Measurements from ENCODE around the gene KDM7A. TPM values are rescaled to one million over a fixed set of nuclear protein-coding genes. Genes with fewer than 3 reads are reported as not detected.

KDM7A gene
- polyA plus RNA-seq, 1 donor from 2014 or later, result 8.2 TPM

DNA sequence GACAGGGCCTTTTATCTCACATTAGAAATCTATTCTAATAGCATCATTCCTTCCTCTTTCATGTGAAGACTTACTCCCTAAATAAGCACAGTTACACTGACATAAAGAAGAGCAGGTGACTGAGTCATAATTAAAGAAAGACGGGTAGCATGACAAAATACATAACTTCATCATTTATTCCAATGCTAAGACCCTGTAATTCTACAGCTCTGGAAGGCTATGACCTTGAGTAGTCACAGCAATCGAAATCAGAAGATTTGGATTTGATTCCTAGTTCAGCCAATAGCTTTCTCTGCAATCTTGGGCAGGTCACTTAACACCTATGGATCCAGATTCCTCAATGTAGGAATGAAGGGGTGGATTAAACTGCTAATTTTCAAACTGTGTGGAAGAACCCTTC is 42.7 kb downstream of the KDM7A start:
- Histone ChIP-seq H3K27me3 (ENCODE audit: insufficient read depth, low read depth, low read length) (no peaks in the 10 kb centered on the region), H3K27ac (ENCODE audit: low read length) (no peak overlapping the region), H3K79me2 (replicated peaks; ENCODE audit: insufficient read depth, low read length) (peaks cover 7% of the 10 kb centered on the region), H2AFZ (ENCODE audit: low read depth, low read length) (no peak overlapping the region), H3K9ac (ENCODE audit: low read length) (no peak overlapping the region), H4K20me1 (ENCODE audit: insufficient read depth) (no peaks in the 10 kb centered on the region), H3F3A (ENCODE audit: insufficient read depth, low read length, poor library complexity, severe bottlenecking) (no peaks in the 10 kb centered on the region), H3K9me3 (ENCODE audit: low read length) (no peaks in the 10 kb centered on the region), H3K4me2 (ENCODE audit: low read length) (no peak overlapping the region), H3K4me3 (ENCODE audit: low read length) (no peak overlapping the region), H3K9me2 (ENCODE audit: insufficient read depth, low read length) (no peaks in the 10 kb centered on the region), H3K36me3 (ENCODE audit: insufficient read depth, low read length) (no peaks in the 10 kb centered on the region)
- TF ChIP-seq SMC3 (conservative IDR thresholded peaks at IDR 0.05; ENCODE audit: poor library complexity) (no peak), POLR2AphosphoS5 (IDR thresholded peaks at IDR 0.05) (no peak), REST (IDR thresholded peaks at IDR 0.05; ENCODE audit: borderline replicate concordance) (no peak), TAF1 (IDR thresholded peaks at IDR 0.05; ENCODE audit: low read depth) (no peak)

DNA sequence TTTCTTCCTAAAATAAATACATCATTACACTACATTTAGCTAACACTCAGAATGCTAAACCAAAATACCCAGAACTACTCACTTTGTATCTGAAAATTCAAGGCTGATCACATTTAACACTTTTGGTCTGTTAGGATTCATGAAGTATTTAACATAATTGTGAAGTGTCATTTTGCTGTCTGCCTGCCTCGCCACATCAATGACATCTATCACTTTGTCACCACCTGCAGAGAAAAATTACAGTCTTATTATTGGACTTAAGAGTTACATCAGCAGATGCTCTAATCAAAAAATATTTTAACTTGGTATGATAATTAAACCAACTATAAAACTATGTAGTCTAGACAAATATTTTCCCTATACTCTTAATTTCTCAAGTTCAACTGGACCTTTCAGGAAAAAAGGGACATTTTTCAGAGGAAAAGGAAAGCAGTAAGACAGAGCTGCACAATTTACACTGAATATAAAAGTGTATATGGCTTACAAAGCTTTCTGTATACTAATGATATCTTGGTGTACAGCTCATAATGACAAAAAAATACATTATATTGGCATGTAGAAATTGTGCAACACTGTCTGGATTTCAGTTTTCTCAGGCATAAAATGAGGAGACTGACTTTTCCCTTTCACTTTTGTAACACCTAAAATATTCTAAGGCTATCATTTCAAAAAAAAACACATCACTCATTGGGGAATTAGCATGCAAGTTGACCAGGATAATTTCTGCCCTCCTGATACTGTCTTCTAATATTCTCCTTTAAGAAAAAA is 49.2 kb downstream of the KDM7A start:
- Histone ChIP-seq H3K27me3 (ENCODE audit: insufficient read depth, low read depth, low read length) (no peaks in the 10 kb centered on the region), H2AFZ (ENCODE audit: low read depth, low read length) (no peak overlapping the region), H4K20me1 (ENCODE audit: insufficient read depth) (no peaks in the 10 kb centered on the region), H3K4me2 (ENCODE audit: low read length) (no peak overlapping the region), H3K27ac (ENCODE audit: low read length) (peak overlapping the region; percentile 36), H3K9me3 (ENCODE audit: low read length) (no peaks in the 10 kb centered on the region), H3K9me2 (ENCODE audit: insufficient read depth, low read length) (no peaks in the 10 kb centered on the region), H3F3A (ENCODE audit: insufficient read depth, low read length, poor library complexity, severe bottlenecking) (peaks cover 6% of the 10 kb centered on the region), H3K9ac (ENCODE audit: low read length) (no peak overlapping the region), H3K36me3 (ENCODE audit: insufficient read depth, low read length) (no peaks in the 10 kb centered on the region), H3K4me3 (ENCODE audit: low read length) (no peak overlapping the region), H3K79me2 (replicated peaks; ENCODE audit: insufficient read depth, low read length) (no peaks in the 10 kb centered on the region)
- TF ChIP-seq EZH2 (IDR thresholded peaks at IDR 0.05; ENCODE audit: borderline replicate concordance, insufficient read depth, low read length, poor library complexity, severe bottlenecking) (no peak), POLR2AphosphoS5 (IDR thresholded peaks at IDR 0.05) (peak; percentile 90), EP300 (conservative IDR thresholded peaks at IDR 0.05; ENCODE audit: poor library complexity, severe bottlenecking) (peak; percentile 98), MXI1 (conservative IDR thresholded peaks at IDR 0.05; ENCODE audit: poor library complexity, severe bottlenecking) (no peak), REST (IDR thresholded peaks at IDR 0.05; ENCODE audit: borderline replicate concordance) (no peak), TAF1 (IDR thresholded peaks at IDR 0.05; ENCODE audit: low read depth) (no peak), RAD21 (conservative IDR thresholded peaks at IDR 0.05) (no peak), SMC3 (conservative IDR thresholded peaks at IDR 0.05; ENCODE audit: poor library complexity) (no peak)
- TF ChIP-seq, protein P1, sequence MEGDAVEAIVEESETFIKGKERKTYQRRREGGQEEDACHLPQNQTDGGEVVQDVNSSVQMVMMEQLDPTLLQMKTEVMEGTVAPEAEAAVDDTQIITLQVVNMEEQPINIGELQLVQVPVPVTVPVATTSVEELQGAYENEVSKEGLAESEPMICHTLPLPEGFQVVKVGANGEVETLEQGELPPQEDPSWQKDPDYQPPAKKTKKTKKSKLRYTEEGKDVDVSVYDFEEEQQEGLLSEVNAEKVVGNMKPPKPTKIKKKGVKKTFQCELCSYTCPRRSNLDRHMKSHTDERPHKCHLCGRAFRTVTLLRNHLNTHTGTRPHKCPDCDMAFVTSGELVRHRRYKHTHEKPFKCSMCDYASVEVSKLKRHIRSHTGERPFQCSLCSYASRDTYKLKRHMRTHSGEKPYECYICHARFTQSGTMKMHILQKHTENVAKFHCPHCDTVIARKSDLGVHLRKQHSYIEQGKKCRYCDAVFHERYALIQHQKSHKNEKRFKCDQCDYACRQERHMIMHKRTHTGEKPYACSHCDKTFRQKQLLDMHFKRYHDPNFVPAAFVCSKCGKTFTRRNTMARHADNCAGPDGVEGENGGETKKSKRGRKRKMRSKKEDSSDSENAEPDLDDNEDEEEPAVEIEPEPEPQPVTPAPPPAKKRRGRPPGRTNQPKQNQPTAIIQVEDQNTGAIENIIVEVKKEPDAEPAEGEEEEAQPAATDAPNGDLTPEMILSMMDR (IDR thresholded peaks at IDR 0.05; ENCODE audit: poor library complexity, severe bottlenecking), result no peak

Data from neural cell (in vitro differentiated cells).